Naive B cell (primary cell): ENCODE data around the gene ZP3. TPM values are rescaled to one million over a fixed set of nuclear protein-coding genes. Genes with fewer than 3 reads are reported as not detected.

Experiments used
- polyA plus RNA-seq, 6 donors: library from polyadenylated mRNA; unstranded; fragments of 300-500 nt; fragmentation: Illumina TruSeq; gene quantifications; one replicate each; pipeline ENCODE4 v1.2.3, GENCODE V29; 2021; ENCODE audit warnings: low read depth in 6 of 6

Gene ZP3
- polyA plus RNA-seq, 6 donors from 2014 or later = 0.29 to 4.6 (median 4.0) TPM

Other genes starting within 250 kb of the ZP3 start
- not detected for gene SRRM3, start 223.1 kb upstream of the ZP3 start, polyA plus RNA-seq
- gene HSPB1, start 122.3 kb upstream of the ZP3 start, polyA plus RNA-seq = 10 to 100 TPM; 24.3 to 55.2 (median 45.3) TPM
- 1 to 10 TPM in 5 of 6 donors, under 1 TPM in 1; 0.40 to 2.8 (median 2.2) TPM for gene YWHAG, start 66.0 kb upstream of the ZP3 start, polyA plus RNA-seq
- not detected for gene SSC4D, start 15.3 kb upstream of the ZP3 start, polyA plus RNA-seq
- gene DTX2, start 36.8 kb downstream of the ZP3 start, polyA plus RNA-seq = 10 to 100 TPM; 10.2 to 25.2 (median 13.5) TPM
- gene UPK3B, start 85.6 kb downstream of the ZP3 start, polyA plus RNA-seq = under 1 TPM in 3 of 6 donors, not detected in 3; 0.13 to 0.74 (median 0.21) TPM
- under 1 TPM in 3 of 6 donors, not detected in 3; 0.08 to 0.15 (median 0.09) TPM for gene SPDYE16, start 118.3 kb downstream of the ZP3 start, polyA plus RNA-seq
- 10 to 100 TPM in 1 of 6 donors, 1 to 10 TPM in 4, under 1 TPM in 1; 0.36 to 16.2 (median 4.7) TPM for gene POMZP3, start 202.3 kb downstream of the ZP3 start, polyA plus RNA-seq